ENCODE data around the gene KCNJ8.
"Not testable (repeated sequence)": the region's sequence is repeated elsewhere in the genome, so short reads cannot be mapped to it uniquely, and the experiment has no call there.

Gene KCNJ8

DNA sequence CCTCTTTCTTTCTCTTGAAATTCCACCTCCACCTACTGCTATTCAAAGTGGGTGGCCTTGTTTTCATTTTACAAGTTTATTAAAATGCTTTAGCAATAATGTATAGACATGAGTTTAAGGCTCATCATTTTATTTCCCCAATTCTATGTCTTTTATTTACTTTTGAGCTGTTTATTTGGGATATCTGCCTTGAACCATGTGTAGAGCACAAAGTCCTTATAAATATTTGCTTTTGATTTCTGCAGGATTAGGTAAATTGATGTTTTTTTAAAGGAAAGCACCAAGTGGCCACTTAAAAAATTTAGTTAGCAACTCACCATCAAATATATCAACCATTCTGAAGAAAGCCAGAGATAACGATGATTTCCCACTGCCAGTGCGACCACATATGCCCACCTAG is 39.8 kb upstream of the KCNJ8 start:
- H3K27ac ChIP-seq (replicated peaks), result no peak overlapping the region
- TF ChIP-seq REST (IDR thresholded peaks at IDR 0.05; ENCODE audit: insufficient replicate concordance, low read depth) (no peak), POLR2AphosphoS5 (IDR thresholded peaks at IDR 0.05; ENCODE audit: low read depth) (no peak), SPI1 (IDR thresholded peaks at IDR 0.05; ENCODE audit: borderline replicate concordance, low read depth) (no peak), GABPA (IDR thresholded peaks at IDR 0.05; ENCODE audit: low read depth) (no peak)
- TF ChIP-seq, protein P1, sequence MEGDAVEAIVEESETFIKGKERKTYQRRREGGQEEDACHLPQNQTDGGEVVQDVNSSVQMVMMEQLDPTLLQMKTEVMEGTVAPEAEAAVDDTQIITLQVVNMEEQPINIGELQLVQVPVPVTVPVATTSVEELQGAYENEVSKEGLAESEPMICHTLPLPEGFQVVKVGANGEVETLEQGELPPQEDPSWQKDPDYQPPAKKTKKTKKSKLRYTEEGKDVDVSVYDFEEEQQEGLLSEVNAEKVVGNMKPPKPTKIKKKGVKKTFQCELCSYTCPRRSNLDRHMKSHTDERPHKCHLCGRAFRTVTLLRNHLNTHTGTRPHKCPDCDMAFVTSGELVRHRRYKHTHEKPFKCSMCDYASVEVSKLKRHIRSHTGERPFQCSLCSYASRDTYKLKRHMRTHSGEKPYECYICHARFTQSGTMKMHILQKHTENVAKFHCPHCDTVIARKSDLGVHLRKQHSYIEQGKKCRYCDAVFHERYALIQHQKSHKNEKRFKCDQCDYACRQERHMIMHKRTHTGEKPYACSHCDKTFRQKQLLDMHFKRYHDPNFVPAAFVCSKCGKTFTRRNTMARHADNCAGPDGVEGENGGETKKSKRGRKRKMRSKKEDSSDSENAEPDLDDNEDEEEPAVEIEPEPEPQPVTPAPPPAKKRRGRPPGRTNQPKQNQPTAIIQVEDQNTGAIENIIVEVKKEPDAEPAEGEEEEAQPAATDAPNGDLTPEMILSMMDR (IDR thresholded peaks at IDR 0.05; ENCODE audit: insufficient read depth, low read length), result no peak
- no peaks in the 10 kb centered on the region for H3K27me3 ChIP-seq (ENCODE audit: insufficient read depth, poor library complexity, severe bottlenecking)

GRCh38 chr12:21813751-21814150 is 39.2 kb upstream of the KCNJ8 start:
- no peak overlapping the region for H3K4me3 ChIP-seq (replicated peaks; ENCODE audit: insufficient read depth, low read length)
- H3K27ac ChIP-seq (replicated peaks), result no peak overlapping the region
- no peak for DNase-seq (ENCODE audit: low read depth in 1 of 2, low spot score in 1 of 2)
- TF ChIP-seq, protein P1 (IDR thresholded peaks at IDR 0.05; ENCODE audit: insufficient read depth, low read length), result no peak
- TF ChIP-seq SPI1 (IDR thresholded peaks at IDR 0.05; ENCODE audit: borderline replicate concordance, low read depth) (no peak), GABPA (IDR thresholded peaks at IDR 0.05; ENCODE audit: low read depth) (no peak), POLR2AphosphoS5 (IDR thresholded peaks at IDR 0.05; ENCODE audit: low read depth) (no peak), REST (IDR thresholded peaks at IDR 0.05; ENCODE audit: insufficient replicate concordance, low read depth) (no peak)
- no peaks in the 10 kb centered on the region for H3K27me3 ChIP-seq (ENCODE audit: insufficient read depth, poor library complexity, severe bottlenecking)

More for the DNA sequence above, 39.8 kb upstream of the KCNJ8 start:
- no peak for DNase-seq (ENCODE audit: low read depth in 1 of 2, low spot score in 1 of 2)
- H3K4me3 ChIP-seq (replicated peaks; ENCODE audit: insufficient read depth, low read length), result no peak overlapping the region

DNA sequence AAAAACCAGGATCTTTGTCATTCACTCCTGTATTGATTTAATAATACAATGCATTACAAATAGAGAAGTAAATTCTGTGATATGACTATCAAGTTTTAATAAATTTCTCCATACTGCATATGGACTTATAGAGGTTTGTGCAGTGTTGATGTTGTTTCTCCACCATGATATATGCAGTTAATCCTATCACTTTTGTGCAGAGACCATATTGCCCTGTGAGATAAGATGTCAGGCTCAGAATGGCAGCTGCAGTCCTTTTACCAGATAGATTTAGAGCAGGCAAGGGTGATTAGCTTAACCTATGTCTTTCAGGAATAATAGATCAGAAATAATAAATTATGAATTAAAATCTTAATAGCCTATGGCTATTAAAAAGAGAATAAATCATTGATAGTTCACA is 38.6 kb upstream of the KCNJ8 start:
- TF ChIP-seq, protein P1 (IDR thresholded peaks at IDR 0.05; ENCODE audit: insufficient read depth, low read length), result no peak
- TF ChIP-seq SPI1 (IDR thresholded peaks at IDR 0.05; ENCODE audit: borderline replicate concordance, low read depth) (no peak), POLR2AphosphoS5 (IDR thresholded peaks at IDR 0.05; ENCODE audit: low read depth) (no peak), GABPA (IDR thresholded peaks at IDR 0.05; ENCODE audit: low read depth) (no peak), REST (IDR thresholded peaks at IDR 0.05; ENCODE audit: insufficient replicate concordance, low read depth) (no peak)
- Histone ChIP-seq H3K27me3 (ENCODE audit: insufficient read depth, poor library complexity, severe bottlenecking) (no peaks in the 10 kb centered on the region), H3K4me3 (replicated peaks; ENCODE audit: insufficient read depth, low read length) (no peak overlapping the region), H3K27ac (replicated peaks) (no peak overlapping the region)
- no peak for DNase-seq (ENCODE audit: low read depth in 1 of 2, low spot score in 1 of 2)

- H3K4me3 ChIP-seq (replicated peaks; ENCODE audit: insufficient read depth, low read length); DNase-seq (ENCODE audit: low read depth in 1 of 2, low spot score in 1 of 2); H3K27me3 ChIP-seq (ENCODE audit: insufficient read depth, poor library complexity, severe bottlenecking); H3K27ac ChIP-seq (replicated peaks): not testable (repeated sequence)
Observed at GRCh38 chr12:21812340-21812739, 37.8 kb upstream of the KCNJ8 start.

Data from HL-60 (cell line).